Right atrium auricular region (tissue), 2 donors: Measurements from ENCODE around the gene DOCK4. TPM values are rescaled to one million over a fixed set of nuclear protein-coding genes. Genes with fewer than 3 reads are reported as not detected.

Experiments
- DNase-seq: peaks from one replicate; pipeline ENCODE4 v3.0.0-alpha.2; 2019; ENCODE audit warnings: low spot score
- H3K27ac ChIP-seq, 2 donors: fragments of 200-600 bp; sonication (generic); 1 replicate in 1 of 2; 2 replicates in 1 of 2; pipeline ENCODE4 v1.5.1; 2016 to 2019
- H3K27me3 ChIP-seq, 2 donors: fragments of 200-600 bp; sonication (generic); one replicate each; pipeline versions ENCODE4 v1.5.1 to v1.6.0; 2017 to 2019
- H3K36me3 ChIP-seq: fragments of 200-600 bp; sonication (generic); one replicate; pipeline ENCODE4 v1.5.1; 2016
- H3K4me1 ChIP-seq, 2 donors: fragments of 200-600 bp; sonication (generic); one replicate each; pipeline versions ENCODE4 v1.5.1 to v1.6.0; 2017 to 2019
- H3K4me3 ChIP-seq, 2 donors: fragments of 200-600 bp; sonication (generic); 1 replicate in 1 of 2; 2 replicates in 1 of 2; pipeline ENCODE4 v1.5.1; 2017 to 2019; ENCODE audit warnings: mild to moderate bottlenecking in 1 of 2, moderate library complexity in 1 of 2
- H3K9me3 ChIP-seq, 2 donors: fragments of 200-600 bp; sonication (generic); one replicate each; pipeline ENCODE4 v1.5.1; 2019
- total RNA-seq, 2 donors: library from RNA; depleted of rRNA; stranded (reverse); fragments of >200 nt; gene quantifications; one replicate each; pipeline ENCODE4 v1.1.0, GENCODE V29; 2016
- TF ChIP-seq, protein P1 (sequence below), 2 donors: fragments of 200-600 bp; sonication (generic); IDR thresholded peaks; one replicate each; pipeline ENCODE4 v1.5.1; 2019; ENCODE audit warnings: antibody characterized with exemption in 2 of 2

The DOCK4 gene
- total RNA-seq, 2 donors from 2014 or later = 12.3 to 17.8 TPM

DNA sequence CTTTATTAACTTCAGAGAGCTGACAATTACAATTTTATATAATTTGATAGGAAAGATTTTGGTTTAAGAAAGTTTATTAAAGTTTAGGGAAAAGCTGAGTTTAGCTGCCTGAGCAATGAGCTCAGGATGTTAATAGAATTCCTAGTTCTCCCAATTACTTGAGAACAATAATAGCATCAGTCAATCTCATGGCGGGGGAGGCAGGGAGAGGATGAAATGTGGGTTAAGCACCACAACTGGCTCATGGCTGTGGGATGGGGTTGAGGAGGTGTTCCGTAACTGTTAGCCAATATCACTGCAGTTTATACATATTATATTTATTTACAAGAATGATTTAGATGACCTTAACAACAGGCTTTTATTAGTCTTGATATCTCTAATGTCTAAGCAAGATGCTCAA, 377.0 kb downstream of the DOCK4 start:
- TF ChIP-seq, protein P1, sequence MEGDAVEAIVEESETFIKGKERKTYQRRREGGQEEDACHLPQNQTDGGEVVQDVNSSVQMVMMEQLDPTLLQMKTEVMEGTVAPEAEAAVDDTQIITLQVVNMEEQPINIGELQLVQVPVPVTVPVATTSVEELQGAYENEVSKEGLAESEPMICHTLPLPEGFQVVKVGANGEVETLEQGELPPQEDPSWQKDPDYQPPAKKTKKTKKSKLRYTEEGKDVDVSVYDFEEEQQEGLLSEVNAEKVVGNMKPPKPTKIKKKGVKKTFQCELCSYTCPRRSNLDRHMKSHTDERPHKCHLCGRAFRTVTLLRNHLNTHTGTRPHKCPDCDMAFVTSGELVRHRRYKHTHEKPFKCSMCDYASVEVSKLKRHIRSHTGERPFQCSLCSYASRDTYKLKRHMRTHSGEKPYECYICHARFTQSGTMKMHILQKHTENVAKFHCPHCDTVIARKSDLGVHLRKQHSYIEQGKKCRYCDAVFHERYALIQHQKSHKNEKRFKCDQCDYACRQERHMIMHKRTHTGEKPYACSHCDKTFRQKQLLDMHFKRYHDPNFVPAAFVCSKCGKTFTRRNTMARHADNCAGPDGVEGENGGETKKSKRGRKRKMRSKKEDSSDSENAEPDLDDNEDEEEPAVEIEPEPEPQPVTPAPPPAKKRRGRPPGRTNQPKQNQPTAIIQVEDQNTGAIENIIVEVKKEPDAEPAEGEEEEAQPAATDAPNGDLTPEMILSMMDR (IDR thresholded peaks at IDR 0.05) = no peak
- no peak for DNase-seq
- Histone ChIP-seq H3K27me3 (no peaks in the 10 kb centered on the region), H3K4me1 (no peaks in the 10 kb centered on the region), H3K9me3 (no peaks in the 10 kb centered on the region), H3K4me3 (no peak overlapping the region), H3K36me3 (peaks cover 6% of the 10 kb centered on the region), H3K27ac (no peak overlapping the region)

DNA sequence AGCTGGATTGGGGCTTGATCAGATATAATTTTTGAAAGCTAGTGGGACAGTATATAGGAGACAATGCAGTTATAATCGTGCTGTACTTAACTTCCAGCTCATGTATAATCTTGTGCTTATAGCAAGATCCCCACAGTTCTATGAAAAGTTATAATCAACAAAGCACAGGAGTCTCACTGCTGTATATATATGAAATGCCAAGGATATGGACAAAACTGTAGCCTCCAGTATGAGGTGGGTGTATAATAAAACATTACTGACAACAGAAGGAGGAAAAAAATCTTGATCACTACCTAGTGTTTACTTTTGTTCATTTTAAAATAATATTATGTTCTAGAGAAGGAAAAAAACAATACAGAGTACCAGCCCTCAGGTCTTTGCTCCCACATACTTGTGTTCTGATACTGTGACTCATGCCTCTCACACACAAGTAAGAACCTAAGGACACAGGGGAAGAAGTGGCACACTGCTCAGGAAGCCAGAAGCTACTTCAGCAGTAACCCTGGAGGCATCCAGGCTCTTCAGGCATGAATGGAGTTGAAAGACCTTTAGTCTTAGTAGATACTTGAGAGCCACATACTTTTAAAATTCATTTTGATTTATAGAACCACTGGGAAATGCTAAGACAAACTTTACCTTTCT, 378.2 kb downstream of the DOCK4 start:
- Histone ChIP-seq H3K27me3 (no peaks in the 10 kb centered on the region), H3K9me3 (no peaks in the 10 kb centered on the region), H3K4me3 (no peak overlapping the region), H3K27ac (no peak overlapping the region), H3K36me3 (peaks cover 6% of the 10 kb centered on the region), H3K4me1 (no peaks in the 10 kb centered on the region)
- TF ChIP-seq, protein P1 (IDR thresholded peaks at IDR 0.05) = no peak
- DNase-seq = no peak

DNA sequence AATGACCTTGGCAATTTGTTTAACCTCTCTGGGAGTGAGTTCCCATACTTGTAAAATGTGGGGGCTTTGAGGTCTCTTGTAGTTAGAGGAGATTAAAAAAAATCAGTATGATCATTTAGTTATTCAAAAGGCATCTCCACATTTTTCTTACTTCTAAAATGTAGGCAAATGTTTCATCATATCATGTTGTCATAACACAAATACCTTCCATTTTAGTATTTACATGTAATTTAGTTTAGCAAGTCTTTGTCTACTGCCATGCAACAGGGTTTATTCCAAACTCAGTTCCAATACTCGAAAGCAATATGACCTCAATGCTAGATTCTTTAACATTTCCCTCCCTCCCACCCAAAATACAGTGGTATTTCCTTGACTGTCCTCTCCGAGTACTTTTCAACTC, 381.2 kb downstream of the DOCK4 start:
- Histone ChIP-seq H3K4me3 (no peak overlapping the region), H3K27me3 (no peaks in the 10 kb centered on the region), H3K9me3 (no peaks in the 10 kb centered on the region), H3K36me3 (peaks cover 8% of the 10 kb centered on the region), H3K4me1 (no peaks in the 10 kb centered on the region), H3K27ac (no peak overlapping the region)
- no peak for DNase-seq
- TF ChIP-seq, protein P1 (IDR thresholded peaks at IDR 0.05) = no peak

DNA sequence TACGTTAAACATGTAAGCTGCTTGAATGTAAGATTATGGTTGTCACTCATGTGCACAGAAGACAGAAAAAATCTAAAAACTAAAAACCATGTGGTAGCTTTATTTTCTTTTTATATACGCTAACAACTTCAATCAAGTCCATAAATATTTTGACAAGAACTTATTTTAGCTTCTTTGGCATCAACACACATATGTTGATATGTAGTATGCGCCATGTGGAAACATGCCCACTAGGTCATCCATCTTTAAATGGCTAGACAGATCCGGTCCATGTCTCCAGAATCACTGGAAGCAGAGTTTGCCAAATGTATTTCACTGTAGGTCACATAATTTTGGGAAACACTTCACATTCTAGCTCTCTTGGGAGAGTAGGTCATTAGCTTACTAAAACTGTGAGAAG, 382.4 kb downstream of the DOCK4 start:
- no peaks in the 10 kb centered on the region for H3K4me1 ChIP-seq
- H3K36me3 ChIP-seq = peaks cover 8% of the 10 kb centered on the region
- no peak for DNase-seq
- H3K27me3 ChIP-seq = no peaks in the 10 kb centered on the region
- TF ChIP-seq, protein P1 (IDR thresholded peaks at IDR 0.05) = no peak
- H3K27ac ChIP-seq = no peak overlapping the region
- H3K9me3 ChIP-seq = no peaks in the 10 kb centered on the region
- no peak overlapping the region for H3K4me3 ChIP-seq

DNA sequence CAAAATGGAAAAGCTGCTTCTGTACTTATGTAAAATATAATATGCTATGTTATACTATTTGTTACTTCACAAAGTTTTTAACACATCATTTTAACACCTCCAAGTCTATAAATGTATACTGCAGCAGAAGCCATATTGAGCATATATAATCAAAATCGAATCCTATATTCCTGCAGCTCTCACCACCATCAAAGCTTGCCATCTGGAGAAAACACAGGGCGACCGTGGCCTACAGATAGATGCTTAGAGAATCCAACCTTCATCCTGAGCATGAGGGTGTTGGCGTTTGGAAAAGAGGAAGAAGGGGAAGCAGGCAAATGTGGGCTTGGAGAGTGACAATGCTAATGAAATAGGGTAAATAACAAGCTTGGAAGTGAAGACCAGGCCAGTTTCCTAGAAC, 385.2 kb downstream of the DOCK4 start:
- TF ChIP-seq, protein P1 (IDR thresholded peaks at IDR 0.05) = no peak
- H3K36me3 ChIP-seq = peaks cover 8% of the 10 kb centered on the region
- DNase-seq = no peak
- no peaks in the 10 kb centered on the region for H3K9me3 ChIP-seq
- no peak overlapping the region for H3K4me3 ChIP-seq
- H3K4me1 ChIP-seq = no peaks in the 10 kb centered on the region
- H3K27me3 ChIP-seq = no peaks in the 10 kb centered on the region
- H3K27ac ChIP-seq = no peak overlapping the region

DNA sequence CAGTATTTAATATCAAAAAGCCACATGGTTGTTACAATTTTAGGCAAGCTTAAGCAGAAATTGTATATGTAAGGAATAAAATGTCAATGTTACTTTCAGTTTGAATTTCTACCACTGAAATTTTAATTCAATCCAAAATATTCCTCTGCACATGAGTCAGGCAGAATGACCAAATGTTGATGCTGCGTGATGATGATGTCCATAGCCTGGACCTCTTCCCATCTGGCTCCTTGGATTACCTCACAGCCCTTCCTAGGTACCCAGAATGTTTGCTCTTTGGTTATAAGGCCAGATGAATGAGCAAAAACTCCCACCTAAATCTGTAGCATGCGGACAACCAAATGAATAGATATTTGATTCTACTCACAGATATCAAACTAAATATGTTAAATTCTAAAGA, 385.6 kb downstream of the DOCK4 start:
- DNase-seq = no peak
- H3K27ac ChIP-seq = no peak overlapping the region
- H3K4me1 ChIP-seq = no peaks in the 10 kb centered on the region
- no peak overlapping the region for H3K4me3 ChIP-seq
- no peaks in the 10 kb centered on the region for H3K27me3 ChIP-seq
- H3K36me3 ChIP-seq = peaks cover 8% of the 10 kb centered on the region
- no peaks in the 10 kb centered on the region for H3K9me3 ChIP-seq
- TF ChIP-seq, protein P1 (IDR thresholded peaks at IDR 0.05) = no peak
